Osteoblast (primary cell): ENCODE measurements around the gene PXDN. TPM values are rescaled to one million over a fixed set of nuclear protein-coding genes. Genes with fewer than 3 reads are reported as not detected.

Experiments used
- DNase-seq: peaks from one replicate; pipeline ENCODE4 v3.0.0; 2011; ENCODE audit warnings: low spot score, mixed read lengths; ENCODE audit not compliant: insufficient read length; ENCODE audit errors: missing footprints
- H2AFZ ChIP-seq: 2 replicates; pipeline ENCODE4 v1.6.0; 2011; ENCODE audit warnings: mild to moderate bottlenecking, low read length
- H3K27ac ChIP-seq: 2 replicates; pipeline ENCODE4 v1.5.1; 2011; ENCODE audit warnings: mild to moderate bottlenecking, low read depth, low read length, moderate library complexity
- H3K27me3 ChIP-seq: 2 replicates; pipeline ENCODE4 v1.6.0; 2012; ENCODE audit warnings: mild to moderate bottlenecking, control low read depth, inconsistent platforms, low read length, moderate library complexity; ENCODE audit not compliant: insufficient read depth
- H3K36me3 ChIP-seq: 2 replicates; pipeline ENCODE4 v1.5.1; 2011; ENCODE audit warnings: mild to moderate bottlenecking, low read length, control low read depth, moderate library complexity; ENCODE audit not compliant: insufficient read depth
- H3K4me1 ChIP-seq: 2 replicates; pipeline ENCODE4 v1.5.1; 2011; ENCODE audit warnings: mild to moderate bottlenecking, low read length, control low read depth, moderate library complexity; ENCODE audit not compliant: insufficient read depth
- H3K4me2 ChIP-seq: 2 replicates; pipeline ENCODE4 v1.6.0; 2011; ENCODE audit warnings: mild to moderate bottlenecking, low read length; ENCODE audit not compliant: insufficient read depth
- H3K4me3 ChIP-seq: fragments of 200-600 bp; sonication (generic); 3 replicates; pipeline ENCODE4 v1.5.1; 2012; ENCODE audit warnings: mild to moderate bottlenecking, low read length, inconsistent platforms; ENCODE audit not compliant: insufficient read depth
- H3K79me2 ChIP-seq: 2 replicates; pipeline ENCODE4 v1.6.0; 2012; ENCODE audit warnings: mild to moderate bottlenecking, low read length, control low read depth, inconsistent platforms; ENCODE audit not compliant: insufficient read depth
- H3K9me3 ChIP-seq: 2 replicates; pipeline ENCODE4 v1.5.1; 2011; ENCODE audit warnings: low read depth, low read length, control low read depth
- H4K20me1 ChIP-seq: 2 replicates; pipeline ENCODE4 v1.6.0; 2012; ENCODE audit warnings: mild to moderate bottlenecking, low read length, control low read depth; ENCODE audit not compliant: insufficient read depth
- total RNA-seq: library from RNA; depleted of rRNA; stranded (reverse); fragments of >200 nt; gene quantifications from 2 replicates; pipeline ENCODE4 v1.2.3, GENCODE V29; 2012
- TF ChIP-seq, protein P1 (sequence below): IDR thresholded peaks from 2 replicates; pipeline ENCODE4 v1.5.1; 2011; ENCODE audit warnings: mild to moderate bottlenecking, low read depth, low read length, moderate library complexity; ENCODE audit errors: extremely low read depth

Gene PXDN
- total RNA-seq, 1 donor = 307 TPM

DNA sequence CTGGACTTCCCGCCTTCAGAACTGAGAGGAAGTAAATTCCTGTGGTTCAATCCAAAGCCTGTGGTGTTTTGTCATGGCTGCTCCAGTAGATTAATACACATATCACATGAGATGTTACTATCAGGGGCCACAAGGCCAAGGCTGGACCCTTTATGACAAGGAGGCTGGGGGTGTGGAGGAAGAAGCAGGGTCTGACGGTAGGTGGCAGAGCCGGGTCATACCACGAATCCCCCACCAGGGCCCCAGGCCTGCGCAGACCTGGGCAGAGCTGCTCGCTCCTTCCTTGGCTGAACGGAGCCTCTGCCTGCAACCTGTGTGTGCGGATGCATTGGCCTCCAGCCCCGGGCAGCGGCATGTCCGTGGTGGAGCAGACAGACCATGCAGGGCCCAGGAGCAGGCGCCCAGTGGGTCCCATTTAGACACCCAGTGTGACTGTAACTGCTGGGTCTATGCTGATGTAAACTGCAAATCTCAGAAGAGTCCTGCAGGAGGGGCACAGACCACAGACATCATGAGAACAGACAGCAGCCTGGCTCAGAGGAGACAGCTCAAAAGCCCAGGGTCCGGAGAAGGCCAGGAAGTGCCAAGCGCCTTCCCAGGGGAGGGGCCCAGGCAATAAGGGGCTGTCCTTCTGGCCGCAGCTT lies 155.2 kb downstream of the PXDN start:
- TF ChIP-seq, protein P1, sequence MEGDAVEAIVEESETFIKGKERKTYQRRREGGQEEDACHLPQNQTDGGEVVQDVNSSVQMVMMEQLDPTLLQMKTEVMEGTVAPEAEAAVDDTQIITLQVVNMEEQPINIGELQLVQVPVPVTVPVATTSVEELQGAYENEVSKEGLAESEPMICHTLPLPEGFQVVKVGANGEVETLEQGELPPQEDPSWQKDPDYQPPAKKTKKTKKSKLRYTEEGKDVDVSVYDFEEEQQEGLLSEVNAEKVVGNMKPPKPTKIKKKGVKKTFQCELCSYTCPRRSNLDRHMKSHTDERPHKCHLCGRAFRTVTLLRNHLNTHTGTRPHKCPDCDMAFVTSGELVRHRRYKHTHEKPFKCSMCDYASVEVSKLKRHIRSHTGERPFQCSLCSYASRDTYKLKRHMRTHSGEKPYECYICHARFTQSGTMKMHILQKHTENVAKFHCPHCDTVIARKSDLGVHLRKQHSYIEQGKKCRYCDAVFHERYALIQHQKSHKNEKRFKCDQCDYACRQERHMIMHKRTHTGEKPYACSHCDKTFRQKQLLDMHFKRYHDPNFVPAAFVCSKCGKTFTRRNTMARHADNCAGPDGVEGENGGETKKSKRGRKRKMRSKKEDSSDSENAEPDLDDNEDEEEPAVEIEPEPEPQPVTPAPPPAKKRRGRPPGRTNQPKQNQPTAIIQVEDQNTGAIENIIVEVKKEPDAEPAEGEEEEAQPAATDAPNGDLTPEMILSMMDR = no peak
- peaks cover 3% of the 10 kb centered on the region for H4K20me1 ChIP-seq
- H3K4me1 ChIP-seq = peaks cover 33% of the 10 kb centered on the region
- no peak overlapping the region for H3K4me3 ChIP-seq
- H3K27me3 ChIP-seq = no peaks in the 10 kb centered on the region
- H3K79me2 ChIP-seq = no peaks in the 10 kb centered on the region
- H3K36me3 ChIP-seq = no peaks in the 10 kb centered on the region
- peak; percentile 90 for DNase-seq
- H3K9me3 ChIP-seq = no peaks in the 10 kb centered on the region
- no peak overlapping the region for H3K27ac ChIP-seq
- H3K4me2 ChIP-seq = peak overlapping the region; percentile 18
- H2AFZ ChIP-seq = no peak overlapping the region

- no peaks in the 10 kb centered on the region for H3K9me3 ChIP-seq
- H4K20me1 ChIP-seq = peaks cover 2% of the 10 kb centered on the region
- no peaks in the 10 kb centered on the region for H3K27me3 ChIP-seq
- H3K4me2 ChIP-seq = peak overlapping the region; percentile 18
- DNase-seq = peak; percentile 70
- TF ChIP-seq, protein P1 = no peak
- H3K4me1 ChIP-seq = peaks cover 25% of the 10 kb centered on the region
- no peaks in the 10 kb centered on the region for H3K79me2 ChIP-seq
- no peak overlapping the region for H2AFZ ChIP-seq
- no peak overlapping the region for H3K27ac ChIP-seq
- no peak overlapping the region for H3K4me3 ChIP-seq
- H3K36me3 ChIP-seq = no peaks in the 10 kb centered on the region
Measured at GRCh38 chr2:1588051-1588977, 156.0 kb downstream of the PXDN start.

- TF ChIP-seq, protein P1 = no peak
- H3K27ac ChIP-seq = no peak overlapping the region
- no peaks in the 10 kb centered on the region for H3K36me3 ChIP-seq
- no peak overlapping the region for H2AFZ ChIP-seq
- H3K9me3 ChIP-seq = no peaks in the 10 kb centered on the region
- H3K4me2 ChIP-seq = no peak overlapping the region
- DNase-seq = peak; percentile 72
- no peaks in the 10 kb centered on the region for H3K79me2 ChIP-seq
- H3K4me1 ChIP-seq = peaks cover 17% of the 10 kb centered on the region
- no peaks in the 10 kb centered on the region for H3K27me3 ChIP-seq
- no peak overlapping the region for H3K4me3 ChIP-seq
- H4K20me1 ChIP-seq = no peaks in the 10 kb centered on the region
Measured at GRCh38 chr2:1586923-1587840, 157.1 kb downstream of the PXDN start.
